ACC112 (cell line): ENCODE data around the gene RYK.
"Not testable (repeated sequence)": the region's sequence is repeated elsewhere in the genome, so short reads cannot be mapped to it uniquely, and the experiment has no call there.

ENCODE experiments used
- H2AFZ ChIP-seq: fragments of 200-600 bp; sonication (generic); one replicate; pipeline ENCODE4 v1.6.0; 2017; ENCODE audit warnings: antibody characterized with exemption, low read length; ENCODE audit not compliant: unreplicated experiment
- H3K27ac ChIP-seq: fragments of 200-600 bp; sonication (generic); 2 replicates; pipeline ENCODE4 v1.5.1; 2014; ENCODE audit warnings: low read depth, mild to moderate bottlenecking, antibody characterized with exemption, low read length, moderate library complexity
- H3K27me3 ChIP-seq: fragments of 200-600 bp; sonication (generic); 2 replicates; pipeline ENCODE4 v1.6.1; 2014; ENCODE audit warnings: mild to moderate bottlenecking, antibody characterized with exemption, low read length, moderate library complexity, mixed read lengths; ENCODE audit not compliant: insufficient read depth
- H3K36me3 ChIP-seq: fragments of 200-600 bp; sonication (generic); 2 replicates; pipeline ENCODE4 v1.6.1; 2016; ENCODE audit warnings: mild to moderate bottlenecking, antibody characterized with exemption, low read length, moderate library complexity, mixed read lengths; ENCODE audit not compliant: insufficient read depth
- H3K4me1 ChIP-seq: fragments of 200-600 bp; sonication (generic); one replicate; pipeline ENCODE4 v1.6.1; 2016; ENCODE audit warnings: low read length, mixed read lengths; ENCODE audit not compliant: insufficient read depth, unreplicated experiment, control insufficient read depth
- H3K4me3 ChIP-seq: fragments of 200-600 bp; sonication (generic); 2 replicates; pipeline ENCODE4 v1.5.1; 2014; ENCODE audit warnings: mild to moderate bottlenecking, low read depth, low read length
- H3K79me2 ChIP-seq: fragments of 200-600 bp; sonication (generic); one replicate; pipeline ENCODE4 v1.6.0; 2016; ENCODE audit warnings: low read length; ENCODE audit not compliant: control insufficient read depth, unreplicated experiment, insufficient read depth

RYK gene

DNA sequence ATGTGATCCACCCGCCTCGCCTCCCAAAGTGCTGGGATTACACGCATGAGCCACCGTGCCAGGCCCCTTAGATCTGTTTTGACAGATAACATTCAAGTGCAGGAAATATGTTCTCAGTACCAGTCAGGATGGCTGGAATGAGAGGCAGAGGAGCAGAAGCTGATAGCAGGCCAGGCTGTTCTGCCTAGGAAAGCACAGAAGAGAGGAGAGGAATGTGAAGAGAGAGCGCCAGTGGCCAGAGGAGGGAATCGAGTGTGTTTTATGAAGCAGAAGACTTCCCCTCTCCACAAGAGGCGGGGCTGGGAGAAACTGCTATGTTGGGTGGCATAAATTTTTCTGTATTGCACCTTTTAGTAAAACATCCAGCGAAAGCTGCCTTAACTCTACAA is 32.0 kb upstream of the RYK start:
- Histone ChIP-seq H3K4me3 (no peak overlapping the region), H3K27me3 (no peaks in the 10 kb centered on the region), H3K4me1 (no peaks in the 10 kb centered on the region), H3K79me2 (no peaks in the 10 kb centered on the region), H3K27ac (no peak overlapping the region), H3K36me3 (no peaks in the 10 kb centered on the region), H2AFZ (no peak overlapping the region)

DNA sequence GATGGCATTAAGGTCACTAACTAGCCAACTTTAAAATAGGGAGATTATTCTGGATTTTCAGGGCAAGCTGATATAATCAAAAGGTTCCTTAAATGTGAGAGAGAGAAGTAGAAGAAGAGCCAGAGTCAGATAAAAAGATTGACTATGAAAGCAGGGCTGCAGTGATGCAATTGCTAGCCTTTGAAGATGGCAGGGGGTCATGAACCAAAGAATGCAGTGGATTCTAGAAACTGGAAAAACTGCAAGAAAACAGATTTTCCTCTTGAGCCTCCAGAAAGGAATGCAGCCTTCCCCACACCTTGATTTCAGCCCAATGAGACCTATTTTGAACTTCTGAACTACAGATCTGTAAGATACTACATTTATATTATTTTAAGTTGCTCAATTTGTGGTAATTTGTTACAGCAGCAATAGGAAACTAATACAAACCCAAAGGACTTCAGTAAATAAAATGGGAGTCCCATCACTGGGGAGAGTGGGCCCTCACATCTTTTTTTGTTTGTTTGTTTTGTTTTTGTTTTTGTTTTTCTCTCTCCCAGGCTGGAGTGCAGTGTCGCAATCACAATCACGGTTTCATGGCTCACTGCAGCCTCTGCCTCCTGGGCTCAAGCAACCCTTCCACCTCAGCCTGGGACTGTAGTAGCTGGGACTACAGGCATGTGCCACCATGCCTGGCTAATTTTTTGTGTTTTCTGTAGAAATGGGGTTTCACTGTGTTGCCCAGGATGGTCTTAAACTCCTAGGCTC is 31.4 kb upstream of the RYK start:
- Histone ChIP-seq H3K27me3 (no peaks in the 10 kb centered on the region), H2AFZ (no peak overlapping the region), H3K4me1 (no peaks in the 10 kb centered on the region), H3K36me3 (no peaks in the 10 kb centered on the region), H3K27ac (no peak overlapping the region), H3K79me2 (no peaks in the 10 kb centered on the region), H3K4me3 (no peak overlapping the region)

DNA sequence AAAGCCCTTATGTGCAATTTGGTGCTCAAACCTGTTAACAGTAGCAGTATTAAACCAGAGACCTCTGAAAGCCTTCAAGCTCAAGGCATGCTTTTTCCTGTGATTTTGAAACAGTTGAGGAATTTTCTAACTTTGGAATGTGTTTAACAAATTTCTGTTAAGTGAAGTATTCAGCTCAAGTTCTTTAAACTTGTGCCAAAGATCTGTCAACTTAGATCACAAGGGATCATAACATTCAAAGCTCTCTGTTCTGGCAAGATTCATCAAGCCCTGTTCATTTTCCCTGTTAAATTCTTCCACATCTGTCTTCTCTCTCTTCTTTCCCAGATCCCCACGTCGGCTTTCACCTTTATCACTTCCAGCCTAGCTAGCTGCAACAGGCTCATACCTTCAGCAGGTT is 28.8 kb upstream of the RYK start:
- no peak overlapping the region for H2AFZ ChIP-seq

DNA sequence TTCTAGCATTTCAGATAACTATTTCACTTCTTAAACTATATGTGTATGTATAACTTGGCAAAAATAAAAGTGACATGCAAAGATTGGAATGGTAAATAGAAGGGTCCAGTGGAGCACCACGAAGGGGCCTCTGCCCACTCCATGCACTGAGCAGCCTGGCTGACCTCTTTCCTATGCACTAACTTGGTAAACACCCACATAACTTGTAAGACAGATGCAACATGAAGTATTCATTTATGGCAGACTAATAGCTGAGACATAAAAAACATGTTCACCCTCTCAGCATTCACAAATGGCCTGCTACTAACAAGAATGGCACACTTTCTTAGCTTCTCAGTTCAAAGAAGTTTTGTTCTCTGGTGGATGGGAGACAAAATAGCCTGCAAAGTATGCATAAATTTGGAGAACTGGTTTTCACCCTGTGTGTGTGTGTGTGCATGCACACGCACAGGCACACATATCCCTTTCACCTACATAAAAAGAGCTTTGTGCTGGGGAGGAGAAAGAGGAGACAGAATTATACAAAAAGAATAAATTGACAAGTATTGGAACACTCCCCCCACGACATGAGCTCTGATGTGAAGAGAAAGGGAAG is 26.5 kb upstream of the RYK start:
- H3K79me2 ChIP-seq, result no peaks in the 10 kb centered on the region
- no peaks in the 10 kb centered on the region for H3K4me1 ChIP-seq
- no peak overlapping the region for H2AFZ ChIP-seq
- no peaks in the 10 kb centered on the region for H3K36me3 ChIP-seq
- no peak overlapping the region for H3K27ac ChIP-seq
- no peak overlapping the region for H3K4me3 ChIP-seq
- H3K27me3 ChIP-seq, result no peaks in the 10 kb centered on the region

More for the DNA sequence above, 28.8 kb upstream of the RYK start:
- Histone ChIP-seq H3K36me3 (no peaks in the 10 kb centered on the region), H3K4me1 (no peaks in the 10 kb centered on the region), H3K27me3 (no peaks in the 10 kb centered on the region), H3K79me2 (no peaks in the 10 kb centered on the region), H3K4me3 (no peak overlapping the region), H3K27ac (no peak overlapping the region)

DNA sequence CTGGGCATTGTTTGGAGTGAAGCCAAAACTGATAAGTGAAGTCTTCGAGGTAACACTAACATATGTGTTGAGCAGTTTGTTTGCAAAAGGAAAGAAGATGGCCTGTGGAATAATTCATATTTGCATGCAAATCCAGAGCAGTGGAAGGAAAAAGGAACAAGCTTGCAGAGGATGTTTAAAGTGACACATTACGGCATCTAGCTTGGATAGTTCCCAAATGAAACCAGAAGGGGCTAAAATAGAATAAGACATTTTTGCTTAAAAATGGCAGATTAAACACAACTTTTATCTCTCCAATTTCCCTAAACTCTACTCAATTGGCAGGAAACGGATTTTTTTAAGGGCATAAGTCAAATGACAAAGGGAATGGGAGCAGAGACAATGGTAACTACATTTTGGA is 25.4 kb upstream of the RYK start:
- no peaks in the 10 kb centered on the region for H3K36me3 ChIP-seq
- no peak overlapping the region for H3K27ac ChIP-seq
- no peaks in the 10 kb centered on the region for H3K4me1 ChIP-seq
- no peak overlapping the region for H3K4me3 ChIP-seq
- no peak overlapping the region for H2AFZ ChIP-seq
- H3K79me2 ChIP-seq, result no peaks in the 10 kb centered on the region
- no peaks in the 10 kb centered on the region for H3K27me3 ChIP-seq

DNA sequence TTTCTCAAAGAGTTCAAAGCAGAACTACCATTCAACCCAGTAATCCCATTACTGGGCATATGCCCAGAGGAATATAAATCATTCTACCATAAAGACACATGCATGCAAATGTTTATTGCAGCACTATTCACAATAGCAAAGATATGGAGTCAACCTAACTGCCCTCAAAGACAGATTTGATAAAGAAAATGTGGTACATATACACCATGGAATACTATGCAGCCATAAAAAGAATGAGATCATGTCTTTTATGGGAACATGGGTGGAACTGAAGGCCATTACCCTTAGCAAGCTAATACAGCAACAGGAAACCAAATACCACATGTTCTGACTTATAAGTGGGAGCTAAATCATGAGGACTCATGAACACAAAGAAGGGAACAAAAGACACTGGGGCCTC is 24.5 kb upstream of the RYK start:
- H3K27ac ChIP-seq, H3K4me1 ChIP-seq, H3K79me2 ChIP-seq, H3K27me3 ChIP-seq, H3K4me3 ChIP-seq, H2AFZ ChIP-seq, H3K36me3 ChIP-seq: not testable (repeated sequence)

DNA sequence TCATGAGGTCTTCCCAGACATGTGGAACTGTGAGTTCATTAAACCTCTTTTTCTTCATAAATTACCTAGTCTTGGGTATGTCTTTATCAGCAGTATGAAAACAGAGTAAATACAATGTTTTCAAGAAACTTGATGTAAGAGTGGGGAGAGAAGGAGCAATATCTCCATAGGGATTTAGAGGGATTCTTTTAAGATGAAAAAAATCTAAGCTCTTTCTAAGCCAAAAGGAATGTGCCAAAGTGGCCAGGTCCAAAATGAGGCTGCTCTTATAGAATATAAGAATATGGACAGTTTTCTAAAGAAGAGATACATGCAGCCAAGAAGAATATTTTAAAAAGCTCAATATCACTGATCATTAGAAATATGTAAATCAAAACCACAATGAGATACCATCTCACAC is 23.9 kb upstream of the RYK start:
- Histone ChIP-seq H3K4me3 (no peak overlapping the region), H3K79me2 (no peaks in the 10 kb centered on the region), H3K27me3 (no peaks in the 10 kb centered on the region), H3K36me3 (no peaks in the 10 kb centered on the region), H2AFZ (no peak overlapping the region), H3K27ac (no peak overlapping the region), H3K4me1 (no peaks in the 10 kb centered on the region)

DNA sequence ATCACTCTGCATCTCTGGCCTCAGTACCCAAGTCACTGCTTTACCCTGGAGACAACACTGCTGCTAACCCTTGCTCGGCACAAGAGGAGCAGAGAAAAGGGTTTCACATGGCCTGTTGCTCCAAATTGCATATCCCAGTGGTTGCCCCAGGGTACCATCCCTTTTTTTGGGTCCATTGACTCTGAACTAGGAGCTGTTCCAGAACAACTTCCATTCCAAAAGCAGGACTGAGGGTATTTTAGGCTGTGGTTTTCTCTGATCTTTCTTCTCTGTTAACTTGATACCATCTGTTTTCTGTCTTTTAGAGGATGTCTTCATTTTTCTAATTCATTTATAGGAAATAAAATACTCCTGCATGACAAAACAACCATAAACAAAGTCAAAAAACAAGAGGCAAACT is 17.3 kb upstream of the RYK start:
- H3K4me3 ChIP-seq, result no peak overlapping the region
- no peaks in the 10 kb centered on the region for H3K36me3 ChIP-seq
- peaks cover 12% of the 10 kb centered on the region for H3K27me3 ChIP-seq
- H3K79me2 ChIP-seq, result no peaks in the 10 kb centered on the region
- H3K27ac ChIP-seq, result no peak overlapping the region
- no peak overlapping the region for H2AFZ ChIP-seq
- no peaks in the 10 kb centered on the region for H3K4me1 ChIP-seq

DNA sequence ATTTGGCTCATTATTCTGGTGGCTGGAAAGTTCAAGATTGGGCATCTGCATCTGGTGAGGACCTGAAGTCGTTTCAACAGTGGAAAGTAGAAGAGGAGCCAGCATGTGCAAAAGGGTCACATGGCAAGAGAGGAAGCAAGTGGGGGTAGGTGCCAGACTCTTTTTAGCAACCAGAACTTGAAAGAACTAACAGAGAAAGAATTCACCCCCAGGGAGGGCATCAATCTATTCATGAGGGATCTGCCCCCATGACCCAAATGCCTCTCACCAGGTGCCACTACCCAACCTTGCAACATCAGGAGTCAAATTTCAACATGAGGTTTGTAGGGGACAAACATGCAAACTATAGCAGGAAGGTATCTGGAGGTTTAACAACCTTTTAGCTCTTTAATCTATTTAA is 10.3 kb upstream of the RYK start:
- H3K27ac ChIP-seq, result no peak overlapping the region
- H3K4me1 ChIP-seq, result peaks cover 6% of the 10 kb centered on the region
- no peaks in the 10 kb centered on the region for H3K79me2 ChIP-seq
- H3K36me3 ChIP-seq, result no peaks in the 10 kb centered on the region
- no peaks in the 10 kb centered on the region for H3K27me3 ChIP-seq
- H3K4me3 ChIP-seq, result no peak overlapping the region
- no peak overlapping the region for H2AFZ ChIP-seq

DNA sequence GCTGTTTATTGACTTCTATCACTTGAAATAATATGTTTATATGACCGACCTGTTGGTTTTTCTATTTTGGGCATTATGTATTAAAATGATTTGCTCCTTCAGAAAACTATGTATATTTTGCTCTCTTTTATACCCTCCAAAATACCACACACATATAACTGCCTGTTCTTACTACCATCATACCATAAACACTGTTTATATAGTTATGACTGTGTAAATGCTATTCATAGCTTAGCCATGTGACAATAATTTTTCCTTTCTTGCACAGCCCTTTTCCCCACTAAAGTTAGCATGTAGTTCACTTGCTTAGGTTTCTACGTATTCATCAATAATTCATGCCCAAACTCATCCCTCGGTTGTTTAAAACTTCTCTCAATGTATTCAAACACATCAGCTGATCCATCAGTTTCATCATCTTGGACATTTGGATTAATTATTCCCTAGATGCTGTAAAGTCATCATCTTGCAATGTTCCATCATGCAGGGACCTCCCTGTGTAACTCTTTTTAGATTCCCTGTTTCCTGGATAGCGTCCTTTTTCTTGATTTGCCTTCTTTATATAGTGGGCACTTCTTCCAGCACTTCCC is 8.2 kb upstream of the RYK start:
- Histone ChIP-seq H3K4me3 (no peak overlapping the region), H3K4me1 (peaks cover 6% of the 10 kb centered on the region), H3K79me2 (no peaks in the 10 kb centered on the region), H3K27ac (no peak overlapping the region), H3K36me3 (no peaks in the 10 kb centered on the region), H3K27me3 (no peaks in the 10 kb centered on the region), H2AFZ (no peak overlapping the region)

DNA sequence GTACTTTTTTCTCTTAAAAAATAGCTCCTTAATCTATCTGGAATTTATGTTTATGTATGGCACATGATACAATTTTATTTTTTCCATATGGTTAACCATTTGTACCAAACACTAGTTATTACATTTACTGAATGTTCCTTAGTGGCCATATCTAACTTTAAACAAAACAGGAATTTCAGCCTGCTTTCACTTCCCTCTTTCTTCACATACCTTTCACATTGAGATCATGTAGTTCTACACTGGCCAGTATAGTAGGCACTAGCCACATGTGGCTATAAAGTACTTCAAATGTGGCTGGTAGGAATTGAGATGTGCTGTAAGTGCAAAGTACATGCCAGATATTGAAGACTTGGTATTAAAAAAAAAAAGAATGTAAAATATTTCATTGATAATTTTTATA is 4.7 kb upstream of the RYK start:
- peaks cover 9% of the 10 kb centered on the region for H3K4me1 ChIP-seq
- no peak overlapping the region for H2AFZ ChIP-seq
- H3K27me3 ChIP-seq, result no peaks in the 10 kb centered on the region
- no peak overlapping the region for H3K4me3 ChIP-seq
- H3K36me3 ChIP-seq, result no peaks in the 10 kb centered on the region
- H3K79me2 ChIP-seq, result peaks cover 3% of the 10 kb centered on the region
- H3K27ac ChIP-seq, result no peak overlapping the region
